HG03039 (cell line): ENCODE measurements around the gene APLN.
A peak's percentile ranks its signal among the peaks of the same experiment; 100 is the strongest.

Experiments
- ATAC-seq: cut with Tn5 transposase; IDR thresholded peaks from one replicate; pipeline ENCODE4 v1.9.1; 2021; ENCODE audit warnings: mild to moderate bottlenecking, moderate library complexity; ENCODE audit not compliant: unreplicated experiment

APLN gene

GRCh38 chrX:129642641-129643040 lies 12.1 kb downstream of the APLN start:
- ATAC-seq: no peak

GRCh38 chrX:129641941-129642340 lies 12.8 kb downstream of the APLN start:
- ATAC-seq: no peak

GRCh38 chrX:129641469-129641868 lies 13.3 kb downstream of the APLN start:
- no peak for ATAC-seq

GRCh38 chrX:129640737-129641136 lies 14.0 kb downstream of the APLN start:
- no peak for ATAC-seq

- ATAC-seq: no peak
These were observed 15.8 kb downstream of the APLN start for GRCh38 chrX:129638917-129639316.

- ATAC-seq: peak; percentile 48
These were observed 17.3 kb downstream of the APLN start for GRCh38 chrX:129637217-129638109.

GRCh38 chrX:129636175-129636681 lies 18.5 kb downstream of the APLN start:
- ATAC-seq: no peak

- no peak for ATAC-seq
These were observed 20.2 kb downstream of the APLN start for GRCh38 chrX:129634541-129634940.

- no peak for ATAC-seq
These were observed 22.3 kb downstream of the APLN start for GRCh38 chrX:129632443-129632842.

GRCh38 chrX:129631849-129632248 lies 22.9 kb downstream of the APLN start:
- no peak for ATAC-seq

- ATAC-seq: no peak
These were observed 24.9 kb downstream of the APLN start for GRCh38 chrX:129629837-129630236.

GRCh38 chrX:129626026-129626425 lies 28.7 kb downstream of the APLN start:
- ATAC-seq: no peak

- ATAC-seq: no peak
These were observed 31.9 kb downstream of the APLN start for GRCh38 chrX:129622757-129623301.

- ATAC-seq: no peak
These were observed 35.8 kb downstream of the APLN start for GRCh38 chrX:129618997-129619396.

- no peak for ATAC-seq
These were observed 37.3 kb downstream of the APLN start for GRCh38 chrX:129617420-129617819.

- no peak for ATAC-seq
These were observed 40.1 kb downstream of the APLN start for GRCh38 chrX:129614481-129615255.

GRCh38 chrX:129613596-129613995 lies 41.2 kb downstream of the APLN start:
- no peak for ATAC-seq

- no peak for ATAC-seq
These were observed 42.4 kb downstream of the APLN start for GRCh38 chrX:129612396-129612795.

- ATAC-seq: no peak
These were observed 45.4 kb downstream of the APLN start for GRCh38 chrX:129609395-129609794.

GRCh38 chrX:129608496-129608895 lies 46.3 kb downstream of the APLN start:
- no peak for ATAC-seq

GRCh38 chrX:129606918-129607317 lies 47.8 kb downstream of the APLN start:
- ATAC-seq: no peak
